GM12878 (cell line): Measurements from ENCODE around the gene ZNF79. TPM values are rescaled to one million over a fixed set of nuclear protein-coding genes. Genes with fewer than 3 reads are reported as not detected.

Source experiments
- ATAC-seq: fragments of 200-7000 bp; cut with Tn5 transposase; 3 replicates; pipeline ENCODE4 v1.9.1; 2020; ENCODE audit warnings: mild to moderate bottlenecking, moderate library complexity
- BruUV-seq: library from RNA; stranded (reverse); fragments of 400-500 nt; replicated peaks from 2 replicates; lab custom pipeline; 2021; lab: Mats Ljungman, UMichigan
- CTCF ChIA-PET: fragments of 300-600 bp; sonication (Branson Sonifier 250); formaldehyde crosslinking; extraction: SDS; loops from one replicate; lab custom pipeline; 2021; ENCODE audit warnings: inconsistent platforms; lab: Yijun Ruan, JAX
- POLR2A ChIA-PET: fragments of 350-600 bp; formaldehyde crosslinking; extraction: SDS; loops from one replicate; lab custom pipeline; 2021; ENCODE audit warnings: inconsistent platforms; lab: Charles Lee
- RAD21 ChIA-PET: fragments of 300-600 bp; sonication (Branson Sonifier 250); formaldehyde crosslinking; loops from one replicate; lab custom pipeline; 2023; ENCODE audit warnings: antibody characterized with exemption; ENCODE audit not compliant: unreplicated experiment; lab: Charles Lee
- SMC1A ChIA-PET: fragments of 300-600 bp; sonication (Branson Sonifier 250); formaldehyde crosslinking; loops from one replicate; lab custom pipeline; 2023; ENCODE audit not compliant: unreplicated experiment, uncharacterized antibody; lab: Charles Lee
- DNase-seq: peaks from one replicate; pipeline ENCODE4 v3.0.0-alpha.2; 2011; ENCODE audit warnings: low read depth, low spot score
- FAIRE-seq: peaks from 3 replicates; lab custom pipeline; 2011; peaks lifted over from hg19 to GRCh38; lab: Jason Lieb, UNC
- H2AFZ ChIP-seq: 2 replicates; pipeline ENCODE4 v1.6.0; 2011; ENCODE audit warnings: low read depth, low read length, control low read depth; ENCODE audit not compliant: control insufficient read depth
- H3K27ac ChIP-seq: 2 replicates; pipeline ENCODE4 v1.5.1; 2011; ENCODE audit warnings: control low read depth; ENCODE audit not compliant: control insufficient read depth, insufficient read depth
- H3K27me3 ChIP-seq, 2 experiments: replicated peaks in 1 of 2; 2 replicates each; pipeline versions ENCODE4 v1.6.0 to v1.6.1; 2011; ENCODE audit warnings: low read length in 1 of 2; ENCODE audit not compliant: control insufficient read depth in 2 of 2, insufficient read depth in 2 of 2
- H3K36me3 ChIP-seq, 2 experiments: 2 replicates each; pipeline ENCODE4 v1.5.1; 2011; ENCODE audit warnings: low read length in 1 of 2; ENCODE audit not compliant: control insufficient read depth in 2 of 2, insufficient read depth in 2 of 2
- H3K4me1 ChIP-seq: 2 replicates; pipeline ENCODE4 v1.6.1; 2011; ENCODE audit warnings: mild to moderate bottlenecking, low read length, moderate library complexity, mixed read lengths; ENCODE audit not compliant: control insufficient read depth, insufficient read depth
- H3K4me2 ChIP-seq: 2 replicates; pipeline ENCODE4 v1.6.0; 2011; ENCODE audit warnings: control low read depth; ENCODE audit not compliant: control insufficient read depth, insufficient read depth
- H3K4me3 ChIP-seq: fragments of 200-600 bp; sonication (generic); 2 replicates; pipeline ENCODE4 v1.5.1; 2016
- H3K79me2 ChIP-seq: 2 replicates; pipeline ENCODE4 v1.6.0; 2011; ENCODE audit warnings: low read length; ENCODE audit not compliant: control insufficient read depth, insufficient read depth
- H3K9ac ChIP-seq: 2 replicates; pipeline ENCODE4 v1.8.0; 2011; ENCODE audit warnings: low read length, control low read depth, mixed read lengths; ENCODE audit not compliant: control insufficient read depth, insufficient read depth
- H3K9me3 ChIP-seq: replicated peaks from 3 replicates; pipeline ENCODE4 v1.5.1; 2011; ENCODE audit warnings: mild to moderate bottlenecking, low read length; ENCODE audit not compliant: control insufficient read depth, insufficient read depth
- H4K20me1 ChIP-seq: 2 replicates; pipeline ENCODE4 v1.6.0; 2011; ENCODE audit not compliant: control insufficient read depth, insufficient read depth
- BHLHE40 ChIP-seq, 2 experiments: fragments of 450-650 bp in 1 of 2; IDR thresholded peaks; 2 replicates each; pipeline ENCODE4 v1.6.1; 2011 to 2017; ENCODE audit warnings: low read depth in 2 of 2, borderline replicate concordance in 1 of 2, improper control_type of control experiment in 1 of 2, low read length in 1 of 2, mild to moderate bottlenecking in 1 of 2
- CTCF ChIP-seq, 3 experiments: IDR thresholded peaks in 2 of 3; conservative IDR thresholded peaks in 1 of 3; 2 replicates each; pipeline ENCODE4 v1.5.1; 2011; ENCODE audit warnings: low read depth in 3 of 3, low read length in 3 of 3, mild to moderate bottlenecking in 3 of 3, control low read depth in 2 of 3, moderate library complexity in 2 of 3, inconsistent platforms in 1 of 3, mixed read lengths in 1 of 3; ENCODE audit not compliant: control insufficient read depth in 2 of 3, insufficient read depth in 1 of 3; ENCODE audit errors: extremely low read depth in 1 of 3
- WGBS: methylation state at CpG from one replicate; pipeline ENCODE4 v1.1.6; 2016; ENCODE audit warnings: low lambda C conversion rate; ENCODE audit not compliant: insufficient replicate concordance, insufficient coverage; ENCODE audit errors: missing lambda C conversion rate; 5-methylcytosine and 5-hydroxymethylcytosine counted together
- in situ Hi-C: fragments of 300-500 bp; cut with MboI; formaldehyde crosslinking; loops from 9 replicates; pipeline ENCODE4 v1.14.3; 2018; ENCODE audit warnings: mixed read lengths
- intact Hi-C: fragments of 100-400 bp; cut with micrococcal nuclease; formaldehyde crosslinking; loops from one replicate; pipeline ENCODE4 v1.14.2; 2022; ENCODE audit not compliant: unreplicated experiment
- polyA plus RNA-seq, 11 experiments: library from polyadenylated mRNA; depleted of rRNA in 4 of 11; unstranded in 6 of 11; stranded (reverse) in 5 of 11; fragments of >200 nt; fragmentation: Nextera tagmentation in 4 of 11; fragmentation: Illumina TruSeq in 1 of 11; extraction: Ambion mirVana in 4 of 11; extraction: Trizol in 1 of 11; gene quantifications; 1 replicate in 1 of 11; 2 replicates in 10 of 11; pipeline versions ENCODE4 v1.2.1 to v1.2.3, GENCODE V29; 2011 to 2016; ENCODE audit warnings: inconsistent platforms in 2 of 11, missing spikeins in 2 of 11, low read depth in 1 of 11
- total RNA-seq, 4 experiments: library from RNA; depleted of rRNA in 3 of 4; stranded (reverse); fragments of >200 nt in 3 of 4; fragmentation: Illumina TruSeq in 1 of 4; extraction: Trizol in 1 of 4; gene quantifications; 2 replicates each; pipeline versions ENCODE4 v1.2.1 to v1.2.3, GENCODE V29; 2013 to 2021

Gene ZNF79
- total and polyA plus RNA-seq, 10 of the 15 experiments (the other 5 are each of a cell fraction or from before 2014, with no cell fraction given): 1.8 to 14.1 (median 11.7) TPM

- CTCF ChIA-PET: interaction anchor here (0.8 to 3.6 kb wide), 8 partner anchors 11 to 186 kb away, joined by 3 to 25 read pairs (median 5); partner anchors contain the start of genes LRSAM1 and RPL12
- peaks cover 9% of the 10 kb centered on the region for H3K4me1 ChIP-seq
- DNase-seq (no peak), FAIRE-seq (no peak), ATAC-seq (no peak)
- RAD21 ChIA-PET: interaction anchor here (1.2 to 1.3 kb wide), 2 partner anchors 53 to 184 kb away, joined by 3 to 4 read pairs; partner anchors contain the start of genes LRSAM1 and RPL12
- 94% methylated on average over 13 of the region's 13 CpGs for WGBS
- H4K20me1 ChIP-seq: no peaks in the 10 kb centered on the region
- H2AFZ ChIP-seq: no peak overlapping the region
- H3K27me3 ChIP-seq: no peaks in the 10 kb centered on the region
- peak overlapping the region; percentile 89; the same call in 1 of the 2 replicates for H3K4me3 ChIP-seq
- H3K27ac ChIP-seq: no peak overlapping the region
- POLR2A ChIA-PET: interaction anchor here (0.6 kb wide), 1 partner anchor 92 kb away, joined by 3 read pairs; no protein-coding TSS in a partner anchor
- intact Hi-C loops (loop anchor here (5.0 kb wide), 2 partner anchors 87 to 457 kb away; no protein-coding TSS in a partner anchor), in situ Hi-C loops (loop anchor here (5.0 kb wide), 1 partner anchor 182 kb away; no protein-coding TSS in a partner anchor)
- TF ChIP-seq BHLHE40 (IDR thresholded peaks at IDR 0.05; ENCODE audit: borderline replicate concordance in 1 of 2, low read depth in 2 of 2, low read length in 1 of 2): no peak
- TF ChIP-seq CTCF (IDR thresholded peaks at IDR 0.05 in 2 of 3, conservative IDR thresholded peaks at IDR 0.05 in 1 of 3; ENCODE audit: control insufficient read depth in 2 of 3, extremely low read depth in 1 of 3, insufficient read depth in 1 of 3, low read depth in 3 of 3, low read length in 3 of 3): peak in 1 of 3 experiments; percentile 4; a peak in 1 of 6 replicates
- SMC1A ChIA-PET: interaction anchor here (1.2 to 1.7 kb wide), 4 partner anchors 87 to 457 kb away, joined by 3 to 6 read pairs (median 4); no protein-coding TSS in a partner anchor
- H3K79me2 ChIP-seq: peaks cover 9% of the 10 kb centered on the region
- no peak overlapping the region for H3K9ac ChIP-seq
- H3K36me3 ChIP-seq: no peaks in the 10 kb centered on the region; a peak in 2 of 4 replicates
- TSS peak; percentile 57 for BruUV-seq
- H3K4me2 ChIP-seq: peak overlapping the region; percentile 93
- H3K9me3 ChIP-seq: no peaks in the 10 kb centered on the region
These were observed 25.3 kb upstream of the ZNF79 start for GRCh38 chr9:127398715-127399400.
